Suppressor macrophage (primary cell): ENCODE results near the gene FHIP2A.
"Not testable (repeated sequence)": the region's sequence is repeated elsewhere in the genome, so short reads cannot be mapped to it uniquely, and the experiment has no call there.

Experiments
- DNase-seq, 4 experiments: peaks; one replicate each; pipeline ENCODE4 v3.0.0-alpha.2; 2020 to 2022

The FHIP2A gene

GRCh38 chr10:114819322-114819721, 2.3 kb upstream of the FHIP2A start:
- no peak for DNase-seq

- peak in 3 of 4 experiments; percentile 40 to 76 (median 67) for DNase-seq
These were observed 399 bp downstream of the FHIP2A start for GRCh38 chr10:114821915-114822443.

- DNase-seq: peak; percentile 25 to 54 (median 42)
These were observed 980 bp downstream of the FHIP2A start for GRCh38 chr10:114822444-114823076.

- peak in 2 of 4 experiments; percentile 19 to 22 for DNase-seq
These were observed 1.5 kb downstream of the FHIP2A start for GRCh38 chr10:114823077-114823463.

- DNase-seq: no peak
These were observed 2.8 kb downstream of the FHIP2A start for GRCh38 chr10:114824391-114824790.

- DNase-seq: no peak
These were observed 4.1 kb downstream of the FHIP2A start for GRCh38 chr10:114825513-114826253.

- no peak for DNase-seq
These were observed 7.8 kb downstream of the FHIP2A start for GRCh38 chr10:114829160-114829909.

GRCh38 chr10:114831186-114831867, 9.7 kb downstream of the FHIP2A start:
- DNase-seq: peak in 1 of 4 experiments; percentile 6

- DNase-seq: no peak
These were observed 16.1 kb downstream of the FHIP2A start for GRCh38 chr10:114837690-114838089.

GRCh38 chr10:114839901-114840300, 18.3 kb downstream of the FHIP2A start:
- no peak for DNase-seq

- no peak for DNase-seq
These were observed 24.6 kb downstream of the FHIP2A start for GRCh38 chr10:114845978-114846693.

- not testable (repeated sequence) for DNase-seq
These were observed 25.9 kb downstream of the FHIP2A start for GRCh38 chr10:114847517-114847916.

- no peak for DNase-seq
These were observed 28.1 kb downstream of the FHIP2A start for GRCh38 chr10:114849674-114850073.

GRCh38 chr10:114850126-114850525, 28.5 kb downstream of the FHIP2A start:
- DNase-seq: no peak

- DNase-seq: no peak
These were observed 29.8 kb downstream of the FHIP2A start for GRCh38 chr10:114851336-114851735.

- DNase-seq: no peak
These were observed 30.6 kb downstream of the FHIP2A start for GRCh38 chr10:114852197-114852596.

- no peak for DNase-seq
These were observed 33.3 kb downstream of the FHIP2A start for GRCh38 chr10:114854906-114855305.

- no peak for DNase-seq
These were observed 34.4 kb downstream of the FHIP2A start for GRCh38 chr10:114855776-114856543.

GRCh38 chr10:114856544-114857287, 35.1 kb downstream of the FHIP2A start:
- no peak for DNase-seq

GRCh38 chr10:114857288-114857565, 35.6 kb downstream of the FHIP2A start:
- DNase-seq: not testable (repeated sequence)
